Activated CD4-positive, alpha-beta memory T cell treated with anti-CD3 and anti-CD28 coated beads, Interleukin-2, amount 10 ng/mL, durations not matched to agents 7 days and 5 days (primary cell): ENCODE measurements around the gene FNBP1. TPM values are rescaled to one million over a fixed set of nuclear protein-coding genes. Genes with fewer than 3 reads are reported as not detected.

Experiments
- CTCF ChIA-PET: fragments of 350-600 bp; sonication (Branson Sonifier 250); formaldehyde crosslinking; loops from one replicate; lab custom pipeline; 2021; ENCODE audit warnings: antibody characterized with exemption, inconsistent platforms; lab: Charles Lee
- POLR2A ChIA-PET: fragments of 350-600 bp; sonication (Branson Sonifier 250); formaldehyde crosslinking; loops from one replicate; lab custom pipeline; 2021; ENCODE audit warnings: antibody characterized with exemption; lab: Charles Lee
- DNase-seq: peaks from one replicate; pipeline ENCODE4 v3.0.0-alpha.2; 2020
- H3K27ac Mint-ChIP-seq: one replicate; pipeline ENCODE4 v1.8.0; 2021; ENCODE audit warnings: mild to moderate bottlenecking, mixed read lengths
- H3K27me3 Mint-ChIP-seq: one replicate; pipeline ENCODE4 v1.8.0; 2021; ENCODE audit warnings: mixed read lengths
- H3K36me3 Mint-ChIP-seq: one replicate; pipeline ENCODE4 v1.8.0; 2021; ENCODE audit warnings: low read depth, mixed read lengths
- H3K4me1 Mint-ChIP-seq: one replicate; pipeline ENCODE4 v1.8.0; 2021; ENCODE audit warnings: mixed read lengths
- H3K4me3 Mint-ChIP-seq: one replicate; pipeline ENCODE4 v1.8.0; 2021; ENCODE audit warnings: mild to moderate bottlenecking, mixed read lengths
- H3K9me3 Mint-ChIP-seq: one replicate; pipeline ENCODE4 v1.8.0; 2021; ENCODE audit warnings: mixed read lengths
- total RNA-seq, 2 experiments: library from RNA; stranded (reverse); gene quantifications; one replicate each; pipeline ENCODE4 v1.2.3, GENCODE V29; 2021

The FNBP1 gene
- total RNA-seq, 2 experiments from 2014 or later, result 208 to 213 TPM

GRCh38 chr9:129863059-129863690 lies 179.8 kb downstream of the FNBP1 start:
- DNase-seq, result peak; percentile 92
- no peaks in the 10 kb centered on the region for H3K27me3 Mint-ChIP-seq
- POLR2A ChIA-PET, result interaction anchor here (0.7 to 12.5 kb wide), 10 partner anchors 10 to 165 kb away, joined by 3 to 301 read pairs (median 5); partner anchors contain the start of genes C9orf78 and USP20
- peaks cover 65% of the 10 kb centered on the region for H3K36me3 Mint-ChIP-seq
- peak overlapping the region; percentile 35 for H3K4me3 Mint-ChIP-seq
- peaks cover 78% of the 10 kb centered on the region for H3K4me1 Mint-ChIP-seq
- H3K9me3 Mint-ChIP-seq, result no peaks in the 10 kb centered on the region
- H3K27ac Mint-ChIP-seq, result peak overlapping the region; percentile 90
- CTCF ChIA-PET, result interaction anchor here (1.3 to 1.8 kb wide), 4 partner anchors 19 to 26 kb away, joined by 4 to 7 read pairs (median 5); no protein-coding TSS in a partner anchor

- POLR2A ChIA-PET, result interaction anchor here (1.0 to 12.5 kb wide), 4 partner anchors 13 to 58 kb away, joined by 3 to 301 read pairs (median 74); partner anchors contain the start of genes C9orf78, TOR1B and USP20
- no peaks in the 10 kb centered on the region for H3K27me3 Mint-ChIP-seq
- peak overlapping the region; percentile 61 for H3K27ac Mint-ChIP-seq
- peaks cover 58% of the 10 kb centered on the region for H3K36me3 Mint-ChIP-seq
- CTCF ChIA-PET, result no interaction called here
- no peak for DNase-seq
- H3K9me3 Mint-ChIP-seq, result no peaks in the 10 kb centered on the region
- H3K4me1 Mint-ChIP-seq, result peaks cover 73% of the 10 kb centered on the region
- peak overlapping the region; percentile 2 for H3K4me3 Mint-ChIP-seq
Observed at GRCh38 chr9:129861447-129861827, 181.6 kb downstream of the FNBP1 start.

- peaks cover 59% of the 10 kb centered on the region for H3K36me3 Mint-ChIP-seq
Observed at GRCh38 chr9:129860653-129861446, 182.1 kb downstream of the FNBP1 start.

GRCh38 chr9:129858167-129858962 lies 184.6 kb downstream of the FNBP1 start:
- Mint-ChIP-seq H3K4me3 (no peak overlapping the region), H3K27me3 (no peaks in the 10 kb centered on the region), H3K9me3 (no peaks in the 10 kb centered on the region), H3K27ac (peak overlapping the region; percentile 40), H3K36me3 (peaks cover 65% of the 10 kb centered on the region), H3K4me1 (peaks cover 72% of the 10 kb centered on the region)
- ChIA-PET CTCF (no interaction called here), POLR2A (interaction anchor here (0.9 to 1.4 kb wide), 3 partner anchors 10 to 20 kb away, joined by 3 read pairs; no protein-coding TSS in a partner anchor)
- DNase-seq, result no peak

More at GRCh38 chr9:129860653-129861446, 182.1 kb downstream of the FNBP1 start:
- CTCF ChIA-PET, result interaction anchor here (1.1 to 1.2 kb wide), 3 partner anchors 9 to 28 kb away, joined by 3 to 5 read pairs (median 4); no protein-coding TSS in a partner anchor
- DNase-seq, result no peak
- H3K27ac Mint-ChIP-seq, result peak overlapping the region; percentile 74
- no peaks in the 10 kb centered on the region for H3K9me3 Mint-ChIP-seq
- peaks cover 70% of the 10 kb centered on the region for H3K4me1 Mint-ChIP-seq
- no peaks in the 10 kb centered on the region for H3K27me3 Mint-ChIP-seq
- POLR2A ChIA-PET, result interaction anchor here (0.8 to 12.5 kb wide), 7 partner anchors 8 to 207 kb away, joined by 3 to 301 read pairs (median 3); partner anchors contain the start of genes C9orf78, TOR1B and USP20
- H3K4me3 Mint-ChIP-seq, result no peak overlapping the region

GRCh38 chr9:129857207-129857606 lies 185.8 kb downstream of the FNBP1 start:
- peak overlapping the region; percentile 11 for H3K27ac Mint-ChIP-seq
- H3K9me3 Mint-ChIP-seq, result no peaks in the 10 kb centered on the region
- H3K27me3 Mint-ChIP-seq, result no peaks in the 10 kb centered on the region
- H3K4me1 Mint-ChIP-seq, result peaks cover 66% of the 10 kb centered on the region
- no peak for DNase-seq
- peaks cover 68% of the 10 kb centered on the region for H3K36me3 Mint-ChIP-seq
- CTCF ChIA-PET, result no interaction called here
- POLR2A ChIA-PET, result no interaction called here
- H3K4me3 Mint-ChIP-seq, result no peak overlapping the region

- H3K4me3 Mint-ChIP-seq, result no peak overlapping the region
- H3K4me1 Mint-ChIP-seq, result peaks cover 45% of the 10 kb centered on the region
- CTCF ChIA-PET, result no interaction called here
- POLR2A ChIA-PET, result interaction anchor here (1.7 kb wide), 1 partner anchor 14 kb away, joined by 5 read pairs; no protein-coding TSS in a partner anchor
- H3K27me3 Mint-ChIP-seq, result no peaks in the 10 kb centered on the region
- H3K27ac Mint-ChIP-seq, result peak overlapping the region; percentile 34
- no peak for DNase-seq
- H3K9me3 Mint-ChIP-seq, result no peaks in the 10 kb centered on the region
- peaks cover 71% of the 10 kb centered on the region for H3K36me3 Mint-ChIP-seq
Observed at GRCh38 chr9:129854588-129855110, 188.3 kb downstream of the FNBP1 start.

- H3K9me3 Mint-ChIP-seq, result no peaks in the 10 kb centered on the region
- ChIA-PET CTCF (no interaction called here), POLR2A (interaction anchor here (0.9 kb wide), 1 partner anchor 9 kb away, joined by 4 read pairs; no protein-coding TSS in a partner anchor)
- peaks cover 44% of the 10 kb centered on the region for H3K4me1 Mint-ChIP-seq
- no peak overlapping the region for H3K27ac Mint-ChIP-seq
- H3K36me3 Mint-ChIP-seq, result peaks cover 67% of the 10 kb centered on the region
- DNase-seq, result no peak
- H3K27me3 Mint-ChIP-seq, result no peaks in the 10 kb centered on the region
- H3K4me3 Mint-ChIP-seq, result no peak overlapping the region
Observed at GRCh38 chr9:129853614-129854013, 189.4 kb downstream of the FNBP1 start.

- Mint-ChIP-seq H3K4me3 (no peak overlapping the region), H3K9me3 (no peaks in the 10 kb centered on the region), H3K4me1 (peaks cover 42% of the 10 kb centered on the region), H3K36me3 (peaks cover 61% of the 10 kb centered on the region), H3K27me3 (no peaks in the 10 kb centered on the region), H3K27ac (no peak overlapping the region)
- DNase-seq, result no peak
- ChIA-PET CTCF (interaction anchor here (0.8 kb wide), 1 partner anchor 8 kb away, joined by 3 read pairs; no protein-coding TSS in a partner anchor), POLR2A (interaction anchor here (0.6 to 0.9 kb wide), 2 partner anchors 14 to 17 kb away, joined by 3 read pairs; no protein-coding TSS in a partner anchor)
Observed at GRCh38 chr9:129852579-129852978, 190.4 kb downstream of the FNBP1 start.

GRCh38 chr9:129851821-129852220 lies 191.2 kb downstream of the FNBP1 start:
- no peak overlapping the region for H3K27ac Mint-ChIP-seq
- CTCF ChIA-PET, result interaction anchor here (0.8 kb wide), 1 partner anchor 9 kb away, joined by 3 read pairs; no protein-coding TSS in a partner anchor
- H3K27me3 Mint-ChIP-seq, result no peaks in the 10 kb centered on the region

GRCh38 chr9:129850821-129851550 lies 192.0 kb downstream of the FNBP1 start:
- CTCF ChIA-PET, result no interaction called here
- POLR2A ChIA-PET, result interaction anchor here (0.9 to 1.3 kb wide), 3 partner anchors 12 to 40 kb away, joined by 3 to 4 read pairs (median 3); no protein-coding TSS in a partner anchor

More at GRCh38 chr9:129851821-129852220, 191.2 kb downstream of the FNBP1 start:
- H3K9me3 Mint-ChIP-seq, result no peaks in the 10 kb centered on the region
- no peak overlapping the region for H3K4me3 Mint-ChIP-seq
- POLR2A ChIA-PET, result interaction anchor here (0.7 to 0.9 kb wide), 2 partner anchors 9 to 40 kb away, joined by 3 read pairs; no protein-coding TSS in a partner anchor
- peaks cover 57% of the 10 kb centered on the region for H3K36me3 Mint-ChIP-seq
- H3K4me1 Mint-ChIP-seq, result peaks cover 35% of the 10 kb centered on the region
- no peak for DNase-seq

GRCh38 chr9:129849901-129850300 lies 193.1 kb downstream of the FNBP1 start:
- Mint-ChIP-seq H3K4me1 (peaks cover 26% of the 10 kb centered on the region), H3K9me3 (no peaks in the 10 kb centered on the region), H3K27me3 (no peaks in the 10 kb centered on the region), H3K36me3 (peaks cover 41% of the 10 kb centered on the region), H3K27ac (no peak overlapping the region), H3K4me3 (no peak overlapping the region)
- no peak for DNase-seq
- CTCF ChIA-PET, result no interaction called here
- POLR2A ChIA-PET, result interaction anchor here (1.0 kb wide), 1 partner anchor 15 kb away, joined by 4 read pairs; no protein-coding TSS in a partner anchor

More at GRCh38 chr9:129850821-129851550, 192.0 kb downstream of the FNBP1 start:
- Mint-ChIP-seq H3K27ac (no peak overlapping the region), H3K36me3 (peaks cover 51% of the 10 kb centered on the region), H3K4me1 (peaks cover 29% of the 10 kb centered on the region), H3K4me3 (no peak overlapping the region), H3K9me3 (no peaks in the 10 kb centered on the region), H3K27me3 (no peaks in the 10 kb centered on the region)
- no peak for DNase-seq
